Psoas muscle (tissue), 8 donors: ENCODE data around the gene ERC2. TPM values are rescaled to one million over a fixed set of nuclear protein-coding genes. Genes with fewer than 3 reads are reported as not detected.

ENCODE experiments used
- ATAC-seq, 4 donors: fragments of 200-7000 bp; cut with Tn5 transposase; one replicate each; pipeline ENCODE4 v1.9.1; 2020; ENCODE audit warnings: moderate library complexity in 3 of 4, mild to moderate bottlenecking in 2 of 4
- DNase-seq, 2 donors: peaks; one replicate each; pipeline ENCODE4 v3.0.0-alpha.2; 2020
- H3K27ac ChIP-seq: fragments of 200-600 bp; one replicate; pipeline ENCODE4 v1.8.0; 2022
- H3K27me3 ChIP-seq, 3 donors: fragments of 200-600 bp in 1 of 3; one replicate each; pipeline versions ENCODE4 v1.6.1 to v1.8.0; 2013 to 2022; ENCODE audit warnings: low read length in 2 of 3, mild to moderate bottlenecking in 2 of 3, moderate library complexity in 1 of 3; ENCODE audit not compliant: insufficient read depth in 3 of 3
- H3K36me3 ChIP-seq, 2 donors: fragments of 200-600 bp in 1 of 2; one replicate each; pipeline versions ENCODE4 v1.6.1 to v1.8.0; 2013 to 2022; ENCODE audit warnings: low read depth in 1 of 2, mild to moderate bottlenecking in 1 of 2, moderate library complexity in 1 of 2; ENCODE audit not compliant: insufficient read depth in 1 of 2
- H3K4me1 ChIP-seq: fragments of 200-600 bp; one replicate; pipeline ENCODE4 v1.8.0; 2022
- H3K4me3 ChIP-seq: fragments of 200-600 bp; one replicate; pipeline ENCODE4 v1.8.0; 2022; ENCODE audit warnings: mild to moderate bottlenecking
- H3K9me3 ChIP-seq: fragments of 200-600 bp; one replicate; pipeline ENCODE4 v1.8.0; 2022
- CTCF ChIP-seq: fragments of 200-600 bp; IDR thresholded peaks from one replicate; pipeline ENCODE4 v1.8.0; 2022; ENCODE audit warnings: antibody characterized with exemption
- WGBS, 3 donors: extraction: QIAGEN DNeasy Blood & Tissue Kit; methylation state at CpG; one replicate each; pipeline versions ENCODE4 v1.1.6 to v1.1.7; 2013; 5-methylcytosine and 5-hydroxymethylcytosine counted together
- intact Hi-C, 2 donors: fragments of 100-400 bp; cut with DNase I; formaldehyde crosslinking; loops; one replicate each; pipeline versions ENCODE4 v1.11.0 to v1.14.2; 2022
- polyA plus RNA-seq, 3 donors: library from polyadenylated mRNA; stranded (reverse); fragments of 200-250 nt; gene quantifications; one replicate each; pipeline ENCODE4 v1.2.3, GENCODE V29; 2013
- total RNA-seq, 4 donors: library from RNA; stranded (reverse); fragmentation: NEBNext Ultra II Directional in 2 of 4; extraction: Animal tissue kit (Norgen Biotek cat#: 25700) in 2 of 4; gene quantifications; one replicate each; pipeline versions ENCODE4 v1.2.1 to v1.2.4, GENCODE V29; 2021 to 2023
- donor health status: healthy with polysubstance abuse.
- donor health status: DM: no; HTN: no; CAD: no; lungs with moderate emphysema.
- donor health status: Bipolar disorder and iron deficiency.
- donor health status: healthy.
- donor health status: DM: yes; HTN: yes; CAD: no.
- donor health status: DM: no; HTN: no; CAD: no.
- donor health status: DM: no; HTN: no; CAD: no.
- donor health status: DM: yes; HTN: yes; CAD: no.

ERC2 gene
- total and polyA plus RNA-seq, 7 donors, result 0.04 to 0.15 TPM; not detected in 5

GRCh38 chr3:55966566-55966965 is 501.7 kb downstream of the ERC2 start:
- H3K4me1 ChIP-seq, result no peaks in the 10 kb centered on the region
- no peaks in the 10 kb centered on the region for H3K9me3 ChIP-seq
- no peak for ATAC-seq
- H3K27me3 ChIP-seq, result no peaks in the 10 kb centered on the region
- H3K27ac ChIP-seq, result no peak overlapping the region
- intact Hi-C loops, result no loop called here
- H3K4me3 ChIP-seq, result no peak overlapping the region
- 48 to 67% (median 56%) methylated on average over 1 of the region's 1 CpG for WGBS, 3 donors
- no peak for DNase-seq
- no peaks in the 10 kb centered on the region for H3K36me3 ChIP-seq
- no peak for TF ChIP-seq CTCF

DNA sequence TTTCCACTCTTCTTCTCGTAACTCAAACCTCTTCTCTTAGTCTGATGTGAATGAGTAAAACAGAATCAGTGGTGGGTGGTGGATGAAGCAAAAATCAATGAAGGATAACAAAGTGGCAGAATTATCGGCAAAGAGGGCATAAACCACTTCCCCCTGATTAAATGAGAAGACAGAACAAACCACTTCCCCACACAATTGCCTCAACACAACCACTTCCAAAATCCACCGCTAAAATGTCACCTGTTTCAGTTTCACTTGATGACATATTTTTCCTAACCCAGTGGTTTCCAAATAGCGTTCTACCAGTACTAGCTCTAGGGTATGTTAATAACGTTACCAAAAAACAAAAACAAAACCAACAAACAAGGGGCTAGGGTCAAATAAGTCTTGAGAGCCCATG is 502.5 kb downstream of the ERC2 start:
- 84 to 86% (median 86%) methylated on average over 5 of the region's 5 CpGs for WGBS, 3 donors
- no peak overlapping the region for H3K27ac ChIP-seq
- no peaks in the 10 kb centered on the region for H3K4me1 ChIP-seq
- no peak overlapping the region for H3K4me3 ChIP-seq
- H3K36me3 ChIP-seq, result no peaks in the 10 kb centered on the region
- no peaks in the 10 kb centered on the region for H3K9me3 ChIP-seq
- H3K27me3 ChIP-seq, result no peaks in the 10 kb centered on the region
- no peak for ATAC-seq
- intact Hi-C loops, result no loop called here
- no peak for DNase-seq
- no peak for TF ChIP-seq CTCF

DNA sequence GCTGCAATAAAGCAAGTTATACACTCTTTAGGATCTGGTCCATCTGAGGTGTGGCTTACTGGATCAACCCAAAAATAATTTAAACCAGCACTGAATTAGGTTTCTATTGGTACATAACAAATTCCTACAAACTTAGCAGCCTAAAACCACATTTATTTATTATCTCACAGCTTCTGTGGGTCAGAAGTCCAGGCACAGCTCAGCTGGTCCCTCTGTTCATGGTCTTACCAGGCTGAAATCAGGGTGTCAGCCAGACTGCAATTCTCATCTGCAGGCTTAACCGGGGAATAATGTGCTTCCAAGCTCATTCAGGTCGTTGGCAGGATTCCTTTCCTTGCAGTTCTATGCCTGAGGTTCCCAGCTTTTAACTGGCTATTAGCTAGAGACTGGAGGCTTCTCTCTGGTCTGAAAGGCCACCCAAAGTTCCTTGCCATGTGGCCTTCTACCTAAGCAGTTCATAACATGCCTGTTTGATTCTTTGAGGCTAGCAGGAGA is 503.7 kb downstream of the ERC2 start:
- Histone ChIP-seq H3K27me3 (no peaks in the 10 kb centered on the region), H3K4me3 (no peak overlapping the region), H3K36me3 (no peaks in the 10 kb centered on the region), H3K4me1 (no peaks in the 10 kb centered on the region), H3K27ac (no peak overlapping the region), H3K9me3 (no peaks in the 10 kb centered on the region)
- intact Hi-C loops, result no loop called here
- WGBS, 3 donors, result 10 to 23% (median 13%) methylated on average over 2 of the region's 2 CpGs
- ATAC-seq (no peak), DNase-seq (no peak)
- TF ChIP-seq CTCF, result no peak

DNA sequence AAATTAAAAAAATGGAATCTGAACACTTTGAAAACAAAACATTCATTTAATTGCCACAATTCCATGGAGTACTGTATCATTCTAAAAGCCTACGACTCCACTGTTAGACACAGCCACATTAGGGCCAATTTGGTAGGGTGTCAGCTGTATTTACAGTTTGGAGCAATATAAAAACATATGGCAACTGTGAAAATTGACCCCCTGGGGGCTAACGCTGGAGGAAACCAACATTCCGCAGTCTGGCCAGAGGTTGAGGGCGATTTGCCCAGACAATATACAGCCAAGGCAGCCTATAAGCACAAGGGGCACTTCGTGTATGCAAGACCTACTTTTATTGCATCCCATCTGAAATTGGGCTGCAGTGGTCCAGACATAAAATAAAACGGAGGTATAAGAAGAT is 504.7 kb downstream of the ERC2 start:
- ATAC-seq (no peak), DNase-seq (no peak)
- no peaks in the 10 kb centered on the region for H3K9me3 ChIP-seq
- no peak overlapping the region for H3K27ac ChIP-seq
- no peak for TF ChIP-seq CTCF
- no peaks in the 10 kb centered on the region for H3K36me3 ChIP-seq
- no peak overlapping the region for H3K4me3 ChIP-seq
- 37 to 53% (median 44%) methylated on average over 6 of the region's 6 CpGs for WGBS, 3 donors
- no peaks in the 10 kb centered on the region for H3K4me1 ChIP-seq
- no peaks in the 10 kb centered on the region for H3K27me3 ChIP-seq
- intact Hi-C loops, result no loop called here

- no peak overlapping the region for H3K4me3 ChIP-seq
- DNase-seq (no peak), ATAC-seq (no peak)
- 78 to 86% (median 79%) methylated on average over 7 of the region's 7 CpGs for WGBS, 3 donors
- H3K4me1 ChIP-seq, result no peaks in the 10 kb centered on the region
- no peaks in the 10 kb centered on the region for H3K36me3 ChIP-seq
- H3K27me3 ChIP-seq, result no peaks in the 10 kb centered on the region
- intact Hi-C loops, result no loop called here
- no peak for TF ChIP-seq CTCF
- no peak overlapping the region for H3K27ac ChIP-seq
- H3K9me3 ChIP-seq, result no peaks in the 10 kb centered on the region
Observed at GRCh38 chr3:55959471-55960080, 508.7 kb downstream of the ERC2 start.
